ENCODE data around the gene SLC25A45.

SLC25A45 gene

DNA sequence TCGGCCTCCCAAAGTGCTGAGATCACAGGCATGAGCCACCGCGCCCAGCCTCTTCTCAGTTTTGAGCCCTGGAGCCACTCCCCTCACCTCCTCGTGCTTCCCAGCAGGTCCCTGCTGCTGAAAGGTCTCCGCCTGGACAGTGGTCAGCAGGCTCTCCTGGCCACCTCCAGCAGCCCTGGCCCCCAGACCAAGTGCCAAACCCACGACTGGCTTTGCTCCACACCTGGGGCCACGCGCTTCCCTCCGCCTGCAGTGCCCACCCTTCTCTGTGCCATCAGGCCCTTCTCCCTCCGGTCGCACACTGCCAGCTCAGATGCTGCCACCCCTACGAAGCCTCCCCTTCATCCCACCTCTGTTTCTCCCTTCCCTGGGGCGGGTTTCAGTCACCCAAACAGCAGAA is 16.8 kb upstream of the SLC25A45 start:
- Histone ChIP-seq H3K4me3 (replicated peaks; ENCODE audit: insufficient read depth, low read length) (no peak overlapping the region), H3K27ac (replicated peaks) (no peak overlapping the region), H3K27me3 (ENCODE audit: insufficient read depth, poor library complexity, severe bottlenecking) (no peaks in the 10 kb centered on the region)
- no peak for DNase-seq (ENCODE audit: low read depth in 1 of 2, low spot score in 1 of 2)
- TF ChIP-seq, protein P1, sequence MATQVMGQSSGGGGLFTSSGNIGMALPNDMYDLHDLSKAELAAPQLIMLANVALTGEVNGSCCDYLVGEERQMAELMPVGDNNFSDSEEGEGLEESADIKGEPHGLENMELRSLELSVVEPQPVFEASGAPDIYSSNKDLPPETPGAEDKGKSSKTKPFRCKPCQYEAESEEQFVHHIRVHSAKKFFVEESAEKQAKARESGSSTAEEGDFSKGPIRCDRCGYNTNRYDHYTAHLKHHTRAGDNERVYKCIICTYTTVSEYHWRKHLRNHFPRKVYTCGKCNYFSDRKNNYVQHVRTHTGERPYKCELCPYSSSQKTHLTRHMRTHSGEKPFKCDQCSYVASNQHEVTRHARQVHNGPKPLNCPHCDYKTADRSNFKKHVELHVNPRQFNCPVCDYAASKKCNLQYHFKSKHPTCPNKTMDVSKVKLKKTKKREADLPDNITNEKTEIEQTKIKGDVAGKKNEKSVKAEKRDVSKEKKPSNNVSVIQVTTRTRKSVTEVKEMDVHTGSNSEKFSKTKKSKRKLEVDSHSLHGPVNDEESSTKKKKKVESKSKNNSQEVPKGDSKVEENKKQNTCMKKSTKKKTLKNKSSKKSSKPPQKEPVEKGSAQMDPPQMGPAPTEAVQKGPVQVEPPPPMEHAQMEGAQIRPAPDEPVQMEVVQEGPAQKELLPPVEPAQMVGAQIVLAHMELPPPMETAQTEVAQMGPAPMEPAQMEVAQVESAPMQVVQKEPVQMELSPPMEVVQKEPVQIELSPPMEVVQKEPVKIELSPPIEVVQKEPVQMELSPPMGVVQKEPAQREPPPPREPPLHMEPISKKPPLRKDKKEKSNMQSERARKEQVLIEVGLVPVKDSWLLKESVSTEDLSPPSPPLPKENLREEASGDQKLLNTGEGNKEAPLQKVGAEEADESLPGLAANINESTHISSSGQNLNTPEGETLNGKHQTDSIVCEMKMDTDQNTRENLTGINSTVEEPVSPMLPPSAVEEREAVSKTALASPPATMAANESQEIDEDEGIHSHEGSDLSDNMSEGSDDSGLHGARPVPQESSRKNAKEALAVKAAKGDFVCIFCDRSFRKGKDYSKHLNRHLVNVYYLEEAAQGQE (IDR thresholded peaks at IDR 0.05; ENCODE audit: insufficient replicate concordance, low read depth), result no peak
- TF ChIP-seq, protein P2, sequence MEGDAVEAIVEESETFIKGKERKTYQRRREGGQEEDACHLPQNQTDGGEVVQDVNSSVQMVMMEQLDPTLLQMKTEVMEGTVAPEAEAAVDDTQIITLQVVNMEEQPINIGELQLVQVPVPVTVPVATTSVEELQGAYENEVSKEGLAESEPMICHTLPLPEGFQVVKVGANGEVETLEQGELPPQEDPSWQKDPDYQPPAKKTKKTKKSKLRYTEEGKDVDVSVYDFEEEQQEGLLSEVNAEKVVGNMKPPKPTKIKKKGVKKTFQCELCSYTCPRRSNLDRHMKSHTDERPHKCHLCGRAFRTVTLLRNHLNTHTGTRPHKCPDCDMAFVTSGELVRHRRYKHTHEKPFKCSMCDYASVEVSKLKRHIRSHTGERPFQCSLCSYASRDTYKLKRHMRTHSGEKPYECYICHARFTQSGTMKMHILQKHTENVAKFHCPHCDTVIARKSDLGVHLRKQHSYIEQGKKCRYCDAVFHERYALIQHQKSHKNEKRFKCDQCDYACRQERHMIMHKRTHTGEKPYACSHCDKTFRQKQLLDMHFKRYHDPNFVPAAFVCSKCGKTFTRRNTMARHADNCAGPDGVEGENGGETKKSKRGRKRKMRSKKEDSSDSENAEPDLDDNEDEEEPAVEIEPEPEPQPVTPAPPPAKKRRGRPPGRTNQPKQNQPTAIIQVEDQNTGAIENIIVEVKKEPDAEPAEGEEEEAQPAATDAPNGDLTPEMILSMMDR (IDR thresholded peaks at IDR 0.05; ENCODE audit: insufficient read depth, low read length), result no peak
- no peak for TF ChIP-seq GABPA (IDR thresholded peaks at IDR 0.05; ENCODE audit: low read depth)
- no peak for TF ChIP-seq SPI1 (IDR thresholded peaks at IDR 0.05; ENCODE audit: borderline replicate concordance, low read depth)
- no peak for TF ChIP-seq POLR2AphosphoS5 (IDR thresholded peaks at IDR 0.05; ENCODE audit: low read depth)

DNA sequence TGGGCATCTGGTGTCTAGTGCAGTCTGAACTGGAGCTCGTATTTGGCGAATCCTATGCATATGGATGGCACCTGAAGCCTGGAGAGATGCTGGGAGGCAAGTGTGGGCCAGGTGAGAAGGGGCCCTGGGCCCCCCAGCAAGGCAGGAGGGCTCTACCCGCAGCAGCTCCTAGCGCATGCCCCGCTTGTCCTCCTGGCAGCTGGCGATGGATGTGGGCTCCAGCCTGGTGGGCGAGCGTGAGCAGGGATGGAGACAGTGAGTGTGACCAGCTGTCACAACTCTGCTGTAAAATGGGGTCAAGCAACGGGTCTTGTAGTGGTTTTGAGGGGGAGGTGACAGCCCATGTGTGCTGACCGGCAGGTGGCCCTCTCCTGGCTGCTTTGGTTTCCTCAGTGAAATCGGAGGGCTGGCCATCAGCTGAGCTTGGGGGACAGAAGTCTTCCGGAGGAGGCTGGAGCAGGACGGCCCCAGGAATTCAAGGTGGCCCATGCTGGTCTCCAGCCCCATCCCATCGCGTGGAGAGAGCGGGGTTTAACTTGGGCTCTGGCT is 16.0 kb upstream of the SLC25A45 start:
- H3K27me3 ChIP-seq (ENCODE audit: insufficient read depth, poor library complexity, severe bottlenecking), result no peaks in the 10 kb centered on the region
- TF ChIP-seq, protein P2 (IDR thresholded peaks at IDR 0.05; ENCODE audit: insufficient read depth, low read length), result no peak
- TF ChIP-seq SPI1 (IDR thresholded peaks at IDR 0.05; ENCODE audit: borderline replicate concordance, low read depth) (no peak), POLR2AphosphoS5 (IDR thresholded peaks at IDR 0.05; ENCODE audit: low read depth) (no peak), GABPA (IDR thresholded peaks at IDR 0.05; ENCODE audit: low read depth) (no peak)
- TF ChIP-seq, protein P1 (IDR thresholded peaks at IDR 0.05; ENCODE audit: insufficient replicate concordance, low read depth), result no peak

DNA sequence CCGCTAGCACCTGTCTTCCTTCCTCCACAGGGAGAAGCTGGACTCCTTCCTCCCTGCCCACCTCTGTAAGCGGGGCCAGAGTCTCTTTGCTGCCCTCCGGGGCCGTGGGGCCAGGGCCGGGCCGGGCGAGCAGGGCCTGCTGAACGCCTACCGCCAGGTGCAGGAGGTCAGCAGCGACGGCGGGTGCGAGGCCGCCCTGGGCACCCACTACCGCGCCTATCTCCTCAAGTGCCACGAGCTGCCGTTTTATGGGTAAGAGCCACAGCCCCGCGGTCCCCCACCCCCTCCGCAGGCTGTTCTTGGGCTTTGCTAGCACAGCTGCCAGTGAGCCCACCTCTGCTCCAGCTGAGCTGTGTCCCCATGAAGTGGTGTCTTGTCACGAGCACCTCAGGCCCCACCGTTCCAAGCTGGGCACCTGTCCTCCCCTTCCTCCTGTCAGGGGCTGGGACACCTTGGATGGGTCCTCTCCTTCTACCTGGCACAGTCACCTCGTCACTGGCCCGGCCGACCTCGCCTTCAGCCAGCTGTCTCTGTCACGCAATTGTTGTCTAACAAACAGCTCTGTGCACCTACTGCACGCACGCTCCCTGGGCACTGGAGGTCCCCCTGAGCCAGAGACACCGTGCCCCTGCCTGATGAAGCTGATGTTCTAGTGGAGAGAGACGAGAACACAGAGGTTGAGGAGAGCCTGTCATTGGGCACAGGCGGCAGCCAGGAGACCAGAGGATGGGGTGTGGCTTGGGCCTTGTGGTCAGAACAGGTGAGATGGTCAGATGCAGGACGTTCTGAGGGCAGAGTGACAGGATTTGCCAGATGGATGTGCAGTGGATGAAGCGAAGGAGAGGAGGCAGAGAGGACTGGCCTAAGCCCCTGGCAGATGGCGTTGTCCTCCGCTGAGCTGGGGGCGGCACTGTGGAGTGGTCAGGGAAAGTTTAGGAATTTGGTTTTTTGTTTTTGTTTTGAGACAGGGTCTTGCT is 14.6 kb upstream of the SLC25A45 start:
- H3K27me3 ChIP-seq (ENCODE audit: insufficient read depth, poor library complexity, severe bottlenecking), result no peaks in the 10 kb centered on the region
- H3K27ac ChIP-seq (replicated peaks), result no peak overlapping the region
- TF ChIP-seq POLR2AphosphoS5 (IDR thresholded peaks at IDR 0.05; ENCODE audit: low read depth), result no peak
- TF ChIP-seq SPI1 (IDR thresholded peaks at IDR 0.05; ENCODE audit: borderline replicate concordance, low read depth), result no peak
- no peak for TF ChIP-seq GABPA (IDR thresholded peaks at IDR 0.05; ENCODE audit: low read depth)
- TF ChIP-seq, protein P2 (IDR thresholded peaks at IDR 0.05; ENCODE audit: insufficient read depth, low read length), result no peak
- TF ChIP-seq, protein P1 (IDR thresholded peaks at IDR 0.05; ENCODE audit: insufficient replicate concordance, low read depth), result no peak
- no peak overlapping the region for H3K4me3 ChIP-seq (replicated peaks; ENCODE audit: insufficient read depth, low read length)
- no peak for DNase-seq (ENCODE audit: low read depth in 1 of 2, low spot score in 1 of 2)

More for the DNA sequence above, 16.0 kb upstream of the SLC25A45 start:
- Histone ChIP-seq H3K27ac (replicated peaks) (no peak overlapping the region), H3K4me3 (replicated peaks; ENCODE audit: insufficient read depth, low read length) (no peak overlapping the region)
- DNase-seq (ENCODE audit: low read depth in 1 of 2, low spot score in 1 of 2), result no peak
